Measurements from ENCODE around the gene JDP2.
"Not testable (repeated sequence)": the region's sequence is repeated elsewhere in the genome, so short reads cannot be mapped to it uniquely, and the experiment has no call there.

The JDP2 gene

DNA sequence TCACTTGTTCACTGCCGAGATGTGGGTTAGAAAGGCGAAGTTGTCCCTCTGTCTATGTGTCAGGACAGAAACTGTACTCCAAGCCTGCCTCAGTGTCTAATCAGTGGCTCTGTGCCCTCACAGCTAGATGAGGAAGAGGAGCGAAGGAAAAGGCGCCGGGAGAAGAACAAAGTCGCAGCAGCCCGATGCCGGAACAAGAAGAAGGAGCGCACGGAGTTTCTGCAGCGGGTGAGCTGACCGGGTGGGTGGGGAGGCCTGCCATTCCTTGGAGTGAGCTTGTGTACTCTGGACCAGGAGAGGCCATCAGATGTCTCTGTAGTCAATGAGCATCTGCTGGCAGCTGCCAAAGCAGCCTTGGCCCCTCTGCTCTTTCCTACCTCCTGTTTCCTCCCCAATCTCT is 33.5 kb downstream of the JDP2 start:
- Histone ChIP-seq H3K9me3 (ENCODE audit: control insufficient read depth, insufficient read depth, low read length) (no peaks in the 10 kb centered on the region), H3K36me3 (ENCODE audit: insufficient read depth, low read length) (no peaks in the 10 kb centered on the region), H3K4me1 (ENCODE audit: insufficient read depth, low read length) (peaks cover 12% of the 10 kb centered on the region), H3K9ac (ENCODE audit: low read depth, low read length) (no peak overlapping the region)

DNA sequence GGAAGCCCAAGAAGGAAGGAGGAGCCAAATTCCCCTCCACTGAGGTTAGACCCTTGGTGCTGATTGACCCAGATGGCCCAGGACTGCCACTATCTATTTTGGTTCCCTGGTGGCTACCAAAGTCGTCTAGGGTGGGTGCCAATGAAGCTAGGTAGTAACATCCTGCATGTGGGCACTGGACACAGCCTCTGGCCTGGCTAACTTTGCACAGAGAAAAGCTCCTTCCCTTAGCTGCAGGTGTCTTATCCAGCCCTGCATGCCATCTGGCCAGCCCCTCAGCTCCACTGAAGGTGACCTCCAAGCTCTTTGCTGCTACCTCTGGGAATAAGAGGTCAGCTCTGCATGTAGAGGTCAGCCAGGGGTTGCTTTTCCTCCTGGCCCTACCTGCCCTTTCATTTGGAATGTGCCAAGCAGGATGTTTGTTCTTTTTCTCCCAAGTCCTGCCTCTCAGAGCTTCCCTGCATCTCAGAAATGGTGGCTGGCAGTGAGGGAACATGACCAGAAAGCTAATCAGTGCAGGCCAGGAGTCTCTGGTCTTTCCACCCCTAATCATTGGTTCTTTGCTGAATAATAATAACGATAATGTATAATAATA is 34.0 kb downstream of the JDP2 start:
- H3K9ac ChIP-seq (ENCODE audit: low read depth, low read length), result no peak overlapping the region
- no peaks in the 10 kb centered on the region for H3K36me3 ChIP-seq (ENCODE audit: insufficient read depth, low read length)
- H3K9me3 ChIP-seq (ENCODE audit: control insufficient read depth, insufficient read depth, low read length), result no peaks in the 10 kb centered on the region
- H3K4me1 ChIP-seq (ENCODE audit: insufficient read depth, low read length), result peaks cover 12% of the 10 kb centered on the region

DNA sequence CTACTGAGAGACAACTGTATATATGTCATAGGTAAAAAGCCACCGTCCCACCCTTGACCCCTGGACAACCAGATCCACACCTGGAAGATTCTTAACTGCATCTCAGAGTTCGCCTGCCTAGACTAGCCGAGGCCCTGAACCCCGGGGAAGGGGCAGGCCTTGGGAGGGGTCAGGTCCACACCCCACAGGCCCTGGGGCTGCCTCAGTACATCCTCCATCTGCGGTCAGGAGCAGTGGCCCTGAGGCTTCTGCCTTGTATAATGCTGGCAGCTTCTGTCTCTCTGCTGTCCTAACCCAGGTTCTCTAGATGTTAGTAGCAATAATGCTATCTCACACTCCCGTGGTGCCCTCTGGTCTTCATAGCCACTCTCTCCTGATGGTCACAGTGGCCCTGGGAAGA is 36.8 kb downstream of the JDP2 start:
- no peaks in the 10 kb centered on the region for H3K4me1 ChIP-seq (ENCODE audit: insufficient read depth, low read length)
- H3K9me3 ChIP-seq (ENCODE audit: control insufficient read depth, insufficient read depth, low read length), result no peaks in the 10 kb centered on the region
- no peaks in the 10 kb centered on the region; the same call in 1 of the 2 replicates for H3K36me3 ChIP-seq (ENCODE audit: insufficient read depth, low read length)
- no peak overlapping the region for H3K9ac ChIP-seq (ENCODE audit: low read depth, low read length)

DNA sequence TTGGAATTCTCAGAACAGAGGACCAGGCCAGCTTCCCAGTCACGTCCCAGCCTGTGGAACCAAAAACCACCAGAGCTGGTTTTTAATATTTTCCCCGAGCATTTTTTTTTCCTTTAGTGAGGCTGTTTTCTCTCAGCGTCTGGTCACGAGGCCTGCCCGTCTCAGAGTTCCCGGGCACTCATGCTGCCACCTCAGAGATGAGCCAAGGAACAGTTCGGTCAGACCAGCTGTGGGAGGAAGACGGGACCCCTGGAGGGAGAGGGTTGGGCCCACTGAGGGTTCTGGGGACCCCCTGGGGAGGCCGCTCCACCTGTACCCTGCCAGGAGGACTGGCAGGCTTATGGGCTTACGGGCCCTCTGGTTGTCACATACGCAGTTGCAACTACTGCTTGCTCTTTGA is 39.9 kb downstream of the JDP2 start:
- no peaks in the 10 kb centered on the region for H3K4me1 ChIP-seq (ENCODE audit: insufficient read depth, low read length)
- H3K9ac ChIP-seq (ENCODE audit: low read depth, low read length), result no peak overlapping the region
- H3K36me3 ChIP-seq (ENCODE audit: insufficient read depth, low read length), result no peaks in the 10 kb centered on the region; the same call in 1 of the 2 replicates
- no peaks in the 10 kb centered on the region for H3K9me3 ChIP-seq (ENCODE audit: control insufficient read depth, insufficient read depth, low read length)

DNA sequence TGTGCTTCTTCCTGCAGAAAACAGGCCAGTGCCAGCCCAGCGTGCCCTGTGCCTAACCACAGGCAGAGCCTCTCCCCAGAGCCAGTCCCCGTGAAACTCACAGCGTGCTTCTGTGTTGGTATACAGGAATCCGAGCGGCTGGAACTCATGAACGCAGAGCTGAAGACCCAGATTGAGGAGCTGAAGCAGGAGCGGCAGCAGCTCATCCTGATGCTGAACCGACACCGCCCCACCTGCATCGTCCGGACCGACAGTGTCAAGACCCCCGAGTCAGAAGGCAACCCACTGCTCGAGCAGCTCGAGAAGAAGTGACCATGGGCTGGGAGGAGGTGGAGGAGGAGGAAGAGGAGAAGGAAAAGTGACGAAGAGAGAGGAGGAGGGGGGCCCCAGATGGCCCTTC is 41.3 kb downstream of the JDP2 start:
- H3K9me3 ChIP-seq (ENCODE audit: control insufficient read depth, insufficient read depth, low read length), result no peaks in the 10 kb centered on the region
- no peak overlapping the region for H3K9ac ChIP-seq (ENCODE audit: low read depth, low read length)
- no peaks in the 10 kb centered on the region; the same call in 1 of the 2 replicates for H3K36me3 ChIP-seq (ENCODE audit: insufficient read depth, low read length)
- no peaks in the 10 kb centered on the region for H3K4me1 ChIP-seq (ENCODE audit: insufficient read depth, low read length)

DNA sequence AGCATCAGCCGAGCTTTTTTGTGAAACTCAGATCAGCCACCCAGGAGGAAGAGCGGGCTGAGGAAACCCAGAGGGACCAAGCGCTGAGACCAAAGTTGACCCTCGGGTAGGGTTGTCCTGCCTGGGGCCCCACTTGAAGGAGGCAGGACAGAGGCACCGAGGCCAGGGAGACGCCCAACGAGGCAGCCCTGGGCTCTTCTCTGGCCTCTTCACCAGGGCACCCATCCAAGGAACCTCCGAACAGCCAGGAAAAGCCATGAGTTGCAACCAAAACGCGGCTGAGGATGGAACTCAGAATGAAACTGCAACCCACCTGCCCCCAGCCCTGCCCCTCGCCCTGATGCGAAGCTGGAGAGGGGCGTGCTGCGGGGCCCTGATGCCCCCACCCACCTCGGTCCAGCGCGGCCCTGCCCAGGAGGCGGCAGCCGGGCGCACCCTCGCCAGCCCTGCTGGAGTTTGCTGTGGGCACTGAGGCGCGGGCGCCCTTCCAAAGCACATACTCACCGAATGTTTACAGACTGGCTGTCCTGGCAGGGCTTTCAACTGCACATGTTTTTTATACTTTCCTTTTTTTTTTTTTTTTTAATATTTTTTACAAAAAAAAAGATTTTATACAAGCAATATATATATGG is 41.9 kb downstream of the JDP2 start:
- Histone ChIP-seq H3K4me1 (ENCODE audit: insufficient read depth, low read length) (no peaks in the 10 kb centered on the region), H3K9ac (ENCODE audit: low read depth, low read length) (no peak overlapping the region), H3K9me3 (ENCODE audit: control insufficient read depth, insufficient read depth, low read length) (no peaks in the 10 kb centered on the region), H3K36me3 (ENCODE audit: insufficient read depth, low read length) (no peaks in the 10 kb centered on the region; the same call in 1 of the 2 replicates)

DNA sequence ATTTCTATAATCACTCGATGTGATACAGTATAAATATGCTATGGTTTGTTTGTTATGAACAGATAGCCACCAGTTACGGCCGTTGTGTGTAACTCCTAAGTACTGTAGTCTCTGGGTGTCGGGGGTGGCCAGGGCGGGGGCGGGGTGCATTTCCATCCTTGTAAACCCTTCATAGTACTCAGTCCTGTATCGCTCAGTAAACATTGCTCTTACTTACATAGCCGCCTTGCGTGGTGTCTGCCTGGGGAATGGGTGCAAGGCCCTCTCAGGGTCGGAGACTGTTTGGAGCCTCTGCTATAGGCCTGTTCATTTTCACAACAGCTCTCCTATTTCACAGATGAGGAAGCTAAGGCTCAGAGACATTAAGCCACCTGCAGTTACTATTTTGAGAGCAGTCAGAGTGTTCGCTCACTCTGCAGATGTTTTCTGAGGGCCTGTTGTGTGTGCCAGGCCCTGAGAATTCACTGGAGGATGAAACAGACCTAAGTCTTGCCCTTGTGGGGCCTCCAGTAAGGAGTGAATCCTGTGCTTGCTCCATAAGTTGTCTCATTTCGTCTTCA is 42.5 kb downstream of the JDP2 start:
- Histone ChIP-seq H3K36me3 (ENCODE audit: insufficient read depth, low read length) (no peaks in the 10 kb centered on the region; the same call in 1 of the 2 replicates), H3K4me1 (ENCODE audit: insufficient read depth, low read length) (no peaks in the 10 kb centered on the region), H3K9ac (ENCODE audit: low read depth, low read length) (no peak overlapping the region), H3K9me3 (ENCODE audit: control insufficient read depth, insufficient read depth, low read length) (no peaks in the 10 kb centered on the region)

DNA sequence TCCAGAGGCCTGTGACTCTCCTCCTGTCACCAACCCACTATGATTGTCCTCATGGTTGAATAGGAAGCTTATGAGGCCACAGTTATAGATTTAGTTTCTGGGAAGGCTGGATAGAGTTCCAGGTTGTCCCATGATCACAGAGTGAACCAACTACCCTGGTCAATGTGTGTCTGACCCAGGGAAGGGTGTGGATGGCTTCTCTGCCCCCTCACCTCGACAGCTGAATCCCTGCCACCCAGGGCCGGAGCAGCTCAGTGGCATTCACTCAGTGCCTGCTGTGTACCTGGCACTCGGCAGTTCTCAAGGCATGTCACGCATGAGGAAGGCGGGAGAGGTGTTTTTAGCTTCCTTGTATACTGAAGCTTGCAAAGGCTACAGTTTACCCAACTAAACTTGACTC is 43.2 kb downstream of the JDP2 start:
- Histone ChIP-seq H3K9ac (ENCODE audit: low read depth, low read length) (no peak overlapping the region), H3K4me1 (ENCODE audit: insufficient read depth, low read length) (no peaks in the 10 kb centered on the region), H3K36me3 (ENCODE audit: insufficient read depth, low read length) (no peaks in the 10 kb centered on the region; the same call in 1 of the 2 replicates), H3K9me3 (ENCODE audit: control insufficient read depth, insufficient read depth, low read length) (no peaks in the 10 kb centered on the region)

DNA sequence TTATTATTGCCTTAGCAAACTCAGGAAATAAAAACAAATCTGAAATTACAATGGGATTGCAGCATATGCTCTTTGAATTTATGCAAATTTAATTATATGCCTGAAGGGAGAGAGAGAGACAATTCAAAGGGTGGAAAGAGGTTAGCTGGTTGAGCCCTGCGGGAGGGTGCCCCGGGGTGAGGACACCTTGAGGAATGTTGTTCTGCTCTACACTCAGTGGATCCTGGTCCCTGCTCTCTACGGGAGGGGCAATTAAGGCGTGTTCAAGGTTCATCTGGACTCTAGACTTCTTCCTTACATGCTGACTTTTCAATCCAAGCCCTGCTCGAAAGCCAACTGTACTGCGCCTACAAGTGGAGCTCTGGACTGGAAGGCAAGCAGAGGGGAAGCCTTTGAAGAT is 46.3 kb downstream of the JDP2 start:
- not testable (repeated sequence) for H3K36me3 ChIP-seq (ENCODE audit: insufficient read depth, low read length); H3K9ac ChIP-seq (ENCODE audit: low read depth, low read length); H3K9me3 ChIP-seq (ENCODE audit: control insufficient read depth, insufficient read depth, low read length); H3K4me1 ChIP-seq (ENCODE audit: insufficient read depth, low read length)

DNA sequence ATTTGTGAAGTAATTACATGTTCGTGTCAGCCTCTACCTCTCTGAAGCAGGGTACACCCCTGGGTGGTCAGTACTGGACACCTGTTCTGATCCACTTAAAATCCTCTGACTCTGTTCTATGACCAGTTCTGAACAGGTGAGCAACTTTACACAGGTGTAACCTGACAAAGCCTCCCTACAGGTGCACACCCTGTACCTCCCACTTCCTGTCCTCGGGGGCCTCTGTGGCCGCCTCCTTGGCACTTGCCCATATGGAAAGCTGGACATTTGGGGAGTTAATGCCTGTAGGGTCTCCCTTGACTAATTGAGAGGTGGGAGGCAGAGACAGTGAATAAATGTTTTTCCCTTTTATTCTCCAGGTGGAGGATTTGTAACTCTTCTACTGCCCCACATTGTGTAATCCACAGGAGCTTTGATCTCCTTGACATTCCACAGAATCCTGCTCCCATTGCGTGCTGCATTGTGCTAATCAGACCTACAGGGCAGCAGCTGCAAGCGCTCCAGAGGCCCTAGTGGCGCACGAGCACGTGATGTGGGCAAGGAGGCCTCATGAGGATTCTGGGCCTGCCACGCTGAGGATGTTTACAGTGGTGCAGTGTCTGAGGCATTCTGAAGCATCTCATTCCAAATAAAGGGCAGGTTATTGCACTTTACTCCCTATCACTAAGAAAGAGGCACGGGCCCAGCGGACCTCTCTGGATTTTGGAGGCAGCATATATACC is 48.6 kb downstream of the JDP2 start:
- H3K9me3 ChIP-seq (ENCODE audit: control insufficient read depth, insufficient read depth, low read length), result no peaks in the 10 kb centered on the region
- no peak overlapping the region for H3K9ac ChIP-seq (ENCODE audit: low read depth, low read length)
- no peaks in the 10 kb centered on the region; the same call in 1 of the 2 replicates for H3K36me3 ChIP-seq (ENCODE audit: insufficient read depth, low read length)
- peaks cover 8% of the 10 kb centered on the region; the same call in 1 of the 2 replicates for H3K4me1 ChIP-seq (ENCODE audit: insufficient read depth, low read length)

DNA sequence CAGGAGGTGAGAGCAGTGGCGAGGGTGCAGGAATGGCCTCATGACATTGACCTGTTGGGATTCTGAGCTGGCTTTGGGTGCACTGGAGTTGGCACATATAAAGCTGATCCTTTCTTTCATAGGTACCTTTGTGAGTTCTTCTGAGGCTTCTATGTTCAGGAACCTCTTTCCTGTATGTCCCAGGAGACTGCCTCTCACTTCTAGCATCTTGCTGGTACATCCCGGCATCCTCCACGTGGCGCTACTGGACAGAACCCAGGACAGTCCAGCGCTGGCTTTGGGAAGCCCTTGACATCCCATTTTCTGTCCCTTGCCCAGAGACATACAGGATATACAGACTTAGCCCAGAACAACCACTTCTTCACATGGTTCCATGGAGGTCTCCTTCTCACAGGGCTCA is 50.1 kb downstream of the JDP2 start:
- Histone ChIP-seq H3K4me1 (ENCODE audit: insufficient read depth, low read length) (peaks cover 8% of the 10 kb centered on the region; the same call in 1 of the 2 replicates), H3K9me3 (ENCODE audit: control insufficient read depth, insufficient read depth, low read length) (no peaks in the 10 kb centered on the region), H3K36me3 (ENCODE audit: insufficient read depth, low read length) (no peaks in the 10 kb centered on the region), H3K9ac (ENCODE audit: low read depth, low read length) (no peak overlapping the region)

DNA sequence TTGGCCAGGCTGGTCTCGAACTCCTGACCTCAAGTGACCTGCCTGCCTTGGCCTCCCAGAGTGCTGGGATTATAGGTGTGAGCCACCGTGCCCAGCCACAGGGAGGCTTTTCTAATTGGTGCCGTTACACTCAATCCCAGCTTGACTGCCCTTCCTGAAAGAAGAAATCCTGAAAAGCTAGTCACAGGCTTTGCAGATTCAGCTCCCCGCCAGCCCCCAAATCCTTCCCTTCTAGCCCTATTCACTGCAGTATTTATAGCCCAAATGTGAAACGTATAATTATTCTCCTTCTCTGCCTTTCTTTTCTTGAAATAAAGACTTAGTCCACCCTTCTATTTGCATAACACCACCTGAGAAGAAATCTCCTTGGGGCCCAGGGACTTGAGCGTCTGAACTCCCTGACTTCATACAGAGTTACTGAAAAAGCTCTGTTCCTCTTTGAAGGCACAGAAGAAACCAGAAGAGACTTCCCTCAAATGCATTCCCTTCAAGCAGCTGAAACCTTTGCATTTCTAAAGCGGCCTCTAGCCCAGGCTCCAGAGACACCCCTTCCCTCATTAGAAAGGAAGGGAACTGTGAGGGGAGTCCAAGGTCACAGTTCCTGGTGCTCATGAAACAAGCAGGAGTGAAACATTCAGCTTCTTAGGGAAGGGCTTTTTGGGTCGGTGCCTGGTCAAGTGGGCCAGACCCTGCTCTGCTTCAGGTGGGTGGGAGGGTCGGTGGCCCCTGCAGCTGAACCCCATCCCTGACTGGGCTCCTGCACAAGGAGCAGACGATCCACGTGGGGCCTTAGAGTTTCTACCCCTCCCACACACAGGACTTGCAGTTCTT is 52.2 kb downstream of the JDP2 start:
- peaks cover 8% of the 10 kb centered on the region; the same call in 1 of the 2 replicates for H3K4me1 ChIP-seq (ENCODE audit: insufficient read depth, low read length)
- no peaks in the 10 kb centered on the region for H3K36me3 ChIP-seq (ENCODE audit: insufficient read depth, low read length)
- H3K9ac ChIP-seq (ENCODE audit: low read depth, low read length), result 0 out of 2 replicates have a peak overlapping the region, but pooled peaks have one; percentile 15
- no peaks in the 10 kb centered on the region for H3K9me3 ChIP-seq (ENCODE audit: control insufficient read depth, insufficient read depth, low read length)

DNA sequence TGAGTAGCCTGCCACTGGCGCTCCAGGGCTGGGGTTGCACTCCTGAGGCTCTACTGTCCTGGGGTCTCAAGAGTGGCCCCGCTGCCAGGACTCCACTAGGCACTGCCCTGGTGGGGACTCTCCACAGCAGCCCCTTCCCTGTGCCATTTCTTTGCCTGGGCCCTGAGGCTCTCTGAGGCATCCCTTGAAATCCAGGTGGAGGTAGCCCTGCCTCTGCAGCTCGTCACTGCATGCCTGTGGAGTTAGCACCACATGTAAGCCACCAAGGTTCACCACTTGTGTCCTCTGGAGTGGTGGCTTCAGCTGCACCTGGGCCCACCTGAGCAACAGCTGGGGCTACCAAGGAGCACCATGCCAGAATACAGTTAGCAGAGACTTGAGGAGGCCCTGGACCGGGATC is 54.5 kb downstream of the JDP2 start:
- Histone ChIP-seq H3K9ac (ENCODE audit: low read depth, low read length) (no peak overlapping the region), H3K36me3 (ENCODE audit: insufficient read depth, low read length) (no peaks in the 10 kb centered on the region), H3K4me1 (ENCODE audit: insufficient read depth, low read length) (peaks cover 8% of the 10 kb centered on the region; the same call in 1 of the 2 replicates), H3K9me3 (ENCODE audit: control insufficient read depth, insufficient read depth, low read length) (no peaks in the 10 kb centered on the region)
